Activated CD4-positive, alpha-beta T cell treated with anti-CD3 and anti-CD28 coated beads, Interleukin-2, amount 50 U/mL, for 4 hours (primary cell): ENCODE data around the gene TACC3.

Experiments
- DNase-seq, 2 experiments: peaks; one replicate each; pipeline ENCODE4 v3.0.0-alpha.2; 2020

Gene TACC3

DNA sequence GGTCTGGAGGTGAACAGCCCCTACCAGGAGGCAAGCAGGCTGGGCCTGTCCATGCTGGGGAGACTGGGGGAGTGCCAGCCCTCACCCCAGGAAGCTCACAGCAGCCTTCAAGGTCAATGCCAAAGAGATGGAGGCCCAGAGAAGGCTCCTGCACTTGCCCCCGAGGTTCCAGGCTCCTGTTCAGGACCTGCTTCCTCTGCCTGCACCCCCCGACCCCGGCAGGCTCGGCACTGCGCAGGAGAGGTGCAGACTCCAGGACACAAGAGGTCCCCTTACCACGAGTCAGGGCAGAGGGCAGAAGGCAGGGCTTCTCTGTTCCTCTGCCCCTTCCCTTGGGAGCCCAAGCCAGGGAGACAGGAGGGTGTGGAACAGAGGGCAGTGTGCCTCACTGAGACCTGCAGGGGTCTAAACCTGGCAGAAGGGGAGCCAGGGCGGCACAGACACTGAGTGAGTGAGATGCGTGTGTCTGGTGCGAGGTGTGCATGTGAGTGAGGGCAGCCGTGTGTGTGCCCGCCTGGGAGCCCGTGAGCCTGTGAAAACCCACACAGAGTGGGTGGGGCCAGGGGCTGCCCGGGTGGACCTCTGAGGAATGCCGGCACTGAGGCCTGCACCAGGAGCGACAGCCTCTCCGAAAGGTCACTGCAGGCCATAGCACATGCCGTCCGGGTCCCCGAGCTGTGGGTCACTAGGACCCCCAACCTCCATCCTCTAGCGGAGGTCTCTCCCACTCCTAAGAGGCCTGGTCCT lies 41.1 kb downstream of the TACC3 start:
- no peak for DNase-seq

GRCh38 chr4:1763070-1763549 lies 41.8 kb downstream of the TACC3 start:
- no peak for DNase-seq

GRCh38 chr4:1763550-1764080 lies 42.3 kb downstream of the TACC3 start:
- DNase-seq, result no peak

- no peak for DNase-seq
Observed at GRCh38 chr4:1764670-1765069, 43.3 kb downstream of the TACC3 start.

DNA sequence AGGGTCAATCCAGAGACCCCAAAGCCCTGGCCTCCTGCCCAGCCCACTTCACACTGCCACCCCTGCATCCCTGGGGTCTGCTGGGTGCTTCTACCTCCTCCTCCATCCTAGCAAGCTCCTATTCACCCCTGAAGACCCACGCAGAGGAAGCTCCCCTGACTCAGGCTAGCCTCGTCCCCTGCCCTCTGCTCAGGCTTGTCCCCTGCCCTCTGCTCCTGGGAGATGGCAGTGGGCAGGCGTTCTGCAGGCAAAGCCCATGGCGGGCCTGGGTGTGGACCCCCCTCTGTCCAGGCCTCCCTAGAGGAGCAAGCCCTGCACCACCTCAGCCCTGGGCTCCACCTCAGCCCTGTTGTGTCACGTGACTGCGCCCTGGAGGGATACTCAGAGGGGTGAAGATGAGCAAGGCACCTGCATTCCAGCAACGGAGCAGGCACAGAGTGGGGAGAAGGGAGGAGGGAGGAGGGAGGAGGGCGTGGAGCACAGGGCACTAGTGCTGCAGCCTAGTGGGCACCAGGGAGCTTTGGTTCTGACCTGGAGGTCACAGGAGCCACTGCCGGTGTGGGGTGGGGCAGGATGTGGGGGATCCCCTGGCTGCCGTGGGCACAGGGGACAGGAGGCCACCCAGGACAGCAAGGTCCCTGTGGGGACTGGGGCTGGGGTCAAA lies 44.2 kb downstream of the TACC3 start:
- no peak for DNase-seq

GRCh38 chr4:1766106-1767060 lies 45.1 kb downstream of the TACC3 start:
- DNase-seq, result no peak

DNA sequence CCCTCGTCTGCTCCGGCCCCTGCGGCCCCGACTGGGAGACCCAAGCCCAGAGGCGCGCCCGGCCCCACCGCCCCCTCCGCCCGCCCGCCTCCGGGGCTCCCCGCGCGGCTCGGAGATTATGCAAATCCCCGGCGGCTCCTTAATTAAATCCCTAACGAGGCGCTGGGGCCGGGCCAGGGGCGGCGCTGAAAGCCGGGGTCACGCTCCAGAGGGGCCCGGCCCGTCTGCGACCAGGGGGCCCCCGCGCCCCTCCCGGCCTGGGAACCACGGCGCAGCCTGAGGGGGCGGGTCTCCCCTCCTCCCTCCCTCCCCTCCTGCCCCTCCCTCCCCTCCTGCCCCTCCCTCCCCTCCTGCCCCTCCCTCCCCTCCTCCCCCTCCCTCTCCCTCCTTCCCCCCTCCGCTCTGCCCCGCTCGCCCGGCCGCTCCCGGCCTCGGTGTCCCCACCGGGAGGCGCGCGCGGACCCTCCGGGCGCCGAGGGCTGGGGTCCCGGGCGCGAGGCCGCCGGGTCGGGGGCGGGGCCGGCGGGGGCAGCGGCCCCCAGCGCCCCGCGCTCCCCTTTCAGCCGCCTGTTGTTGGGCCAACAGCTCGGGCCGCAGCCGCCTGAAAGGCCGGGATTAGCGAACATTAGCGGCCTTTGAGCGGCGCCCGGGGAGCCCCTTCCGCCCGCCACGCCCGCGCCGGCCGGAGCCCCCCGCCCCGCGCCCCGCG lies 45.9 kb downstream of the TACC3 start:
- no peak for DNase-seq

- no peak for DNase-seq
Observed at GRCh38 chr4:1767770-1768366, 46.5 kb downstream of the TACC3 start.

- DNase-seq, result no peak
Observed at GRCh38 chr4:1768367-1769034, 47.2 kb downstream of the TACC3 start.

- no peak for DNase-seq
Observed at GRCh38 chr4:1769692-1770091, 48.4 kb downstream of the TACC3 start.

DNA sequence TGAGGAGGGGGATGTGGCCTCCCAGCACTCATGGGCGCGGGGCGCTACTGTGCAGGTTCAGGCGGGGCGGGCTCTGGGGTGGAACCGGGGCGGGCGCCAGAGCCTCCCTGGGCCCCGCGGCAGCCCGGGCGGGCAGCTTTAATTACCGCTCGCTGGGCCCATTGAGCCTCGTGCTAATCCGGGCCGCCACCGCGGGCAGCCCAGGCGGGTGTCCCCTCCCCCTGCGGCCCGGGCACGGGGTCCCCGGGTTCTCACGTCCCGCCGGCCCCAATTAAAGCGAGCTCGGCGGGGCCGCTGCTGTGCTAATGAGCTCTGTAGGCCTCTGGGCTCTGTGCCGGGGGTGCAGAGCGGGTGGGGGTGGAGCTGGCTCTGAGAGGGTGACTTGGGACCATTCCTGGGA lies 48.9 kb downstream of the TACC3 start:
- DNase-seq, result no peak

DNA sequence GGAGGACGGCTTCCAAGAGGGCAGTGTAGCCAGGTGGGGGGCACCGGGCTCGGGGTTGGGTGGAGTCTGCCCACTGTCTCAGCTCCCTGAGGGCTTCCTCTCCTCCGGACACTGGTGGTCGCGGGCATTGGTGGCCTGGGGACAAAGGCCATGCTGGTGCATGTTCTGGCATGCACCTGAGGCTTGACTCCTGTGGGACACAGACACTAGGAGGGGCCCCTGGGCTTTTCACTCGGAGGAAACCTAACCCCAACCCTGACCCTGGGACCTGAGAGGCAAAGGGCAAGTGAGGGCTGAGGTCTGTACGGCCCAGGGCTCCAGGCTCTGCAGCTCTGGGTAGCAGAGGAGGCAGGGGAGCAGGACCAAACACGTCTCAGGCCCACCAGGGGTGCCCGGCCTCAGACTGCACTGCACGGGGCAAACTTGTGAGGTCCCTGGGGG lies 49.5 kb downstream of the TACC3 start:
- no peak for DNase-seq

DNA sequence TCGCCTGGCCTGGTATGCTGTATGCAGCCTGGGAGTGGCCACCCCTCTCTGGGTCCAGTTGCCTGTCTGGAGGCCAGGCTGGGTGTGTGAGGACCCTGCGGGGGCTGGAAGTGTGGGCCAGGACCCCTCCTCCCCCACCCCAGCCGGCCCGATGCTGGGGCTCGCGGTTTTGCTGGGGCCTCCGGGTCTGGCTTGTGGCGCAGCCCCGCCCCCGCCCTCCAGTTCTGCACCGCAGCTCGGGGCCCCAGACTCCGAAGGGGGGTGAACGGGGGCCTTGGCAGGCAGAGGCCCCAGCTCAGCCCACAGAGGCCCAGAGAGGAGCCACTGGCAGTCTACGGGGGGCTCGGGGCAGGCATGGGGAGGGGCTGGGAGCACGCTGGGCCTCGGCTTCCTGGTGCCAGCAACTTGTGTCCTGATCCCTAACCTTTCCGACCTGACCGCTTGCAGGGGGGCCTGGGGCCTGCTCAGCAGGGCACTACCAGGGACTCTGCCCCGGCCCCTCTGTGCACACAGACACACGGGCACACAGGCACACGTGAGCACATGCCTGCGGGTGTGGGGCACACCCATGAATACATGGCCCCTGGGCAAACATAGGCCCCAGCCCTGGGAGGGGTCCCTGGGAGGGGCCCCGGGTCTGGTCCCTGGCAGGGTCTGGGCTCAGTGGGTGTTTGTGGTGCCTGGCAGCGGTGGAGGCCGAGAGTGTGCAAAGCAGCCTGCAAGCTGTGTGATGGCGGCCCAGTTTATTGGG lies 50.4 kb downstream of the TACC3 start:
- no peak for DNase-seq

DNA sequence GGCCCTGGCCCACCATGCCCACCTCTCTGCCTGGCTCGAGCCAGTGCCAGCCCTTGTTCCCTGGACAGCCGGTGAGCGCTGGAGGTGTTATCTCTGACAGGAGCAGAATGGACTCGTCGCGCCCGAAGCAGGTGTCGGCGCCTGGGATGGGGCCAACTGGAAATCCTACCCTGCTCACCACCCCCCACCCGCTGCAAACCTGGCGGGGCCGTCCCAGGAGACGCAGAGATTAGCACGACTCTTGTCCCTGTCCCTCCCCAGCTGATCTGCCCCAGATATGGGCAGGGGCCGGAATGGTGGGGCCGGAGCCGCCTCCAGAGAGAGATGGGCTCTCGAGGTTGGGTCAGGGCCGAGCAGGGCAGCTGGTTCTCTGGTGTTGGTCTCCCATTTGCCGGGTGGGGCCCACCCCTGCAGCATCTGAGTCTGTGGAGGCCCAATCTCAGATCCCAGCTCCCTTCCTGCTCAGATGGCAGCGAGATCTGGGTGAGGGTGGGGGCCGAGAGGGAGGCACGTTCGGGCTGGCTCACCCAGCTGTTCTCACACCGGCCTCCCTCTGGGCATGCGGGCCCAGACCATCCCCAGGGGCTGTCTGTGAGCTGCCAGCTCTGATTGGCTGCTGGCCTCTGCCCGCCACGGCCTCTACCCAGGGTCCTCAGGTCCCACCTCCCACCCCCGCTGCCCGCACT lies 51.7 kb downstream of the TACC3 start:
- DNase-seq, result no peak

DNA sequence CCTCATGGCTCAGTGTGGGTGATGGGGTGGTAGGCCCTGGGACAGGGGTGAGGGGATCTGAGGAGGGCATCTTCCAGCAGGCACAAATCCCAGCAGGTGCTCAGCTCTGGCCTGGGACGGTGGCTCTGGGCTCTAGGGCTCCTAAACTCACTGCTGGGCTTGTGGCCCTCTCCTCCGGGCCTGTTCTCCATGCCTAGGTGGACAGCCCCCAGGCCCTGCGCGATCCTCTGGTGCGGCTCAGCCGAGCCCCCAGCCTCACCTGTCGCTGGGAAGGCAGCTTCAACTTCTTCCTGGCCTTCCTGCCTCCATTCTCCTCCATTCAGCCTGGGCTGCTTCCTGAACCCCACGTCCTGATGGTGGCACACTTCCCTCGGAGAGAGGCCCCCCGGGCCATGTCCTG lies 52.4 kb downstream of the TACC3 start:
- DNase-seq, result no peak

DNA sequence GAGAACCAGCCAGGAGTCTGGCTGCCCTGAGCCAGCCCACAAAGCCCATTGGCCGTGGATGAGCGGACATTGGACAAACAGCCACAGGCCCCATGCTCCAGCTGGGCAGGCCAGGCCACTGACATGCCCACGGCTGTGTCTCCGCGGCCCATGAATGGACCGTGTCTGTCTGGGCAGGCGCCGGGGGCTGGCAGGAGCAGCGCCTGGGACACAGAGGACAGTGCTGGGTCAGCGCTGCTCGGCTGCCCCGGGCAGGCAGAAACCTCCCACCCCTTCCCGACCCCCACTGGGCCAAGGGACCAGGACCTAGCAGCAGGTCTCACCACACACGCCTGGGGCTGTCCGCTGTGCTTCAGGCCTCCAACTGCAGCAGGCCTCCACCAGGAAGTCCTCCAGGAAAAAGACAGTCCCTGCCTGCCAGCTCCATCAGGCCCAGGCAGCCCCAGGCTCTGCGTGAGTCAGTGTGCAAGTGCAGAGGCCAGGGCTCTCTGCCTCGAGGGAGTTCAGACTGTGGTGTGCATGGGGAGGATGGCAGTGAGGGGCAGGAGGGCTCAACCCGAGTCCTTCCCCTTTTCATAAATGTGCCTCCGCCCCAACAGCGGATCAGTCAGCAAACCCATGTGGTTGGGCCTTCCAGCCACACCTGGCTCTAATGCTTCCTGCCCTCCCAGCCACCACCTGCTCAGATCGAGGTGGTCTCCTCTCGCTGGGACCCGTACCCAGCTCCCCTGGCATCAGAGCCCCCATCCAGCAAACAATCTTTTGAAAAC lies 54.6 kb downstream of the TACC3 start:
- no peak for DNase-seq

GRCh38 chr4:1776521-1777161 lies 55.3 kb downstream of the TACC3 start:
- DNase-seq, result no peak

- no peak for DNase-seq
Observed at GRCh38 chr4:1777822-1778641, 56.7 kb downstream of the TACC3 start.
